ENCODE measurements around the gene CTDSPL. TPM values are rescaled to one million over a fixed set of nuclear protein-coding genes. Genes with fewer than 3 reads are reported as not detected.

Gene CTDSPL
- total RNA-seq, 1 experiment from 2014 or later, result 14.0 TPM

GRCh38 chr3:38016410-38016809, 154.7 kb downstream of the CTDSPL start:
- no peaks in the 10 kb centered on the region for H3K9me3 ChIP-seq (ENCODE audit: low read depth, low read length, poor library complexity, severe bottlenecking)
- H3K36me3 ChIP-seq (ENCODE audit: insufficient read depth, low read length, poor library complexity, severe bottlenecking), result no peaks in the 10 kb centered on the region
- no peak for DNase-seq (ENCODE audit: low spot score)
- intact Hi-C loops (cut with micrococcal nuclease; ENCODE audit: unreplicated experiment), result no loop called here
- H3K4me3 ChIP-seq (ENCODE audit: low read depth, low read length, poor library complexity, severe bottlenecking), result no peak overlapping the region
- BruUV-seq (replicated peaks), result no TSS peak
- TF ChIP-seq EZH2 (IDR thresholded peaks at IDR 0.05; ENCODE audit: borderline replicate concordance, low read depth, low read length, poor library complexity, severe bottlenecking), result no peak
- no peak for TF ChIP-seq CTCF (conservative IDR thresholded peaks at IDR 0.05; ENCODE audit: low read depth, low read length)
- ChIA-PET CTCF (no interaction called here), POLR2A (ENCODE audit: low non-redundant PET) (no interaction called here)
- no peaks in the 10 kb centered on the region for H3K27me3 ChIP-seq (replicated peaks; ENCODE audit: insufficient read depth, low read depth, low read length, poor library complexity)
- no peak overlapping the region for H3K27ac ChIP-seq (ENCODE audit: low read depth, low read length, poor library complexity, severe bottlenecking)
- H3K4me1 ChIP-seq (ENCODE audit: insufficient read depth, low read length, poor library complexity, severe bottlenecking), result no peaks in the 10 kb centered on the region

- no peak for TF ChIP-seq CTCF (conservative IDR thresholded peaks at IDR 0.05; ENCODE audit: low read depth, low read length)
- TF ChIP-seq EZH2 (IDR thresholded peaks at IDR 0.05; ENCODE audit: borderline replicate concordance, low read depth, low read length, poor library complexity, severe bottlenecking), result no peak
- intact Hi-C loops (cut with micrococcal nuclease; ENCODE audit: unreplicated experiment), result no loop called here
- DNase-seq (ENCODE audit: low spot score), result no peak
- CTCF ChIA-PET, result no interaction called here
- no peaks in the 10 kb centered on the region for H3K9me3 ChIP-seq (ENCODE audit: low read depth, low read length, poor library complexity, severe bottlenecking)
- no peaks in the 10 kb centered on the region for H3K27me3 ChIP-seq (replicated peaks; ENCODE audit: insufficient read depth, low read depth, low read length, poor library complexity)
- H3K4me1 ChIP-seq (ENCODE audit: insufficient read depth, low read length, poor library complexity, severe bottlenecking), result no peaks in the 10 kb centered on the region
- no peaks in the 10 kb centered on the region for H3K36me3 ChIP-seq (ENCODE audit: insufficient read depth, low read length, poor library complexity, severe bottlenecking)
- no peak overlapping the region for H3K4me3 ChIP-seq (ENCODE audit: low read depth, low read length, poor library complexity, severe bottlenecking)
- POLR2A ChIA-PET (ENCODE audit: low non-redundant PET), result no interaction called here
- BruUV-seq (replicated peaks), result no TSS peak
- no peak overlapping the region for H3K27ac ChIP-seq (ENCODE audit: low read depth, low read length, poor library complexity, severe bottlenecking)
Measured at GRCh38 chr3:38016847-38017444, 155.3 kb downstream of the CTDSPL start.

- TF ChIP-seq CTCF (conservative IDR thresholded peaks at IDR 0.05; ENCODE audit: low read depth, low read length) (no peak), EZH2 (IDR thresholded peaks at IDR 0.05; ENCODE audit: borderline replicate concordance, low read depth, low read length, poor library complexity, severe bottlenecking) (no peak)
- intact Hi-C loops (cut with micrococcal nuclease; ENCODE audit: unreplicated experiment), result no loop called here
- Histone ChIP-seq H3K9me3 (ENCODE audit: low read depth, low read length, poor library complexity, severe bottlenecking) (no peaks in the 10 kb centered on the region), H3K27me3 (replicated peaks; ENCODE audit: insufficient read depth, low read depth, low read length, poor library complexity) (no peaks in the 10 kb centered on the region), H3K4me3 (ENCODE audit: low read depth, low read length, poor library complexity, severe bottlenecking) (no peak overlapping the region), H3K36me3 (ENCODE audit: insufficient read depth, low read length, poor library complexity, severe bottlenecking) (no peaks in the 10 kb centered on the region), H3K27ac (ENCODE audit: low read depth, low read length, poor library complexity, severe bottlenecking) (no peak overlapping the region), H3K4me1 (ENCODE audit: insufficient read depth, low read length, poor library complexity, severe bottlenecking) (no peaks in the 10 kb centered on the region)
- ChIA-PET POLR2A (ENCODE audit: low non-redundant PET) (no interaction called here), CTCF (interaction anchor here (0.5 kb wide), 1 partner anchor 1089 kb away, joined by 3 read pairs; no protein-coding TSS in a partner anchor)
- no peak for DNase-seq (ENCODE audit: low spot score)
- BruUV-seq (replicated peaks), result no TSS peak
Measured at GRCh38 chr3:38017445-38018295, 156.0 kb downstream of the CTDSPL start.

All from A673 (cell line).